Measurements from ENCODE around the gene MKX.

GRCh38 chr10:27779462-27780015 is 33.9 kb upstream of the MKX start:
- TF ChIP-seq, protein P1, sequence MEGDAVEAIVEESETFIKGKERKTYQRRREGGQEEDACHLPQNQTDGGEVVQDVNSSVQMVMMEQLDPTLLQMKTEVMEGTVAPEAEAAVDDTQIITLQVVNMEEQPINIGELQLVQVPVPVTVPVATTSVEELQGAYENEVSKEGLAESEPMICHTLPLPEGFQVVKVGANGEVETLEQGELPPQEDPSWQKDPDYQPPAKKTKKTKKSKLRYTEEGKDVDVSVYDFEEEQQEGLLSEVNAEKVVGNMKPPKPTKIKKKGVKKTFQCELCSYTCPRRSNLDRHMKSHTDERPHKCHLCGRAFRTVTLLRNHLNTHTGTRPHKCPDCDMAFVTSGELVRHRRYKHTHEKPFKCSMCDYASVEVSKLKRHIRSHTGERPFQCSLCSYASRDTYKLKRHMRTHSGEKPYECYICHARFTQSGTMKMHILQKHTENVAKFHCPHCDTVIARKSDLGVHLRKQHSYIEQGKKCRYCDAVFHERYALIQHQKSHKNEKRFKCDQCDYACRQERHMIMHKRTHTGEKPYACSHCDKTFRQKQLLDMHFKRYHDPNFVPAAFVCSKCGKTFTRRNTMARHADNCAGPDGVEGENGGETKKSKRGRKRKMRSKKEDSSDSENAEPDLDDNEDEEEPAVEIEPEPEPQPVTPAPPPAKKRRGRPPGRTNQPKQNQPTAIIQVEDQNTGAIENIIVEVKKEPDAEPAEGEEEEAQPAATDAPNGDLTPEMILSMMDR (IDR thresholded peaks at IDR 0.05): no peak
- no peak for TF ChIP-seq POLR2A (IDR thresholded peaks at IDR 0.05)
- no peak for TF ChIP-seq POLR2AphosphoS5 (IDR thresholded peaks at IDR 0.05; ENCODE audit: insufficient read depth in 1 of 2, low read depth in 1 of 2)
